ENCODE results near the gene SETD1A.

DNA sequence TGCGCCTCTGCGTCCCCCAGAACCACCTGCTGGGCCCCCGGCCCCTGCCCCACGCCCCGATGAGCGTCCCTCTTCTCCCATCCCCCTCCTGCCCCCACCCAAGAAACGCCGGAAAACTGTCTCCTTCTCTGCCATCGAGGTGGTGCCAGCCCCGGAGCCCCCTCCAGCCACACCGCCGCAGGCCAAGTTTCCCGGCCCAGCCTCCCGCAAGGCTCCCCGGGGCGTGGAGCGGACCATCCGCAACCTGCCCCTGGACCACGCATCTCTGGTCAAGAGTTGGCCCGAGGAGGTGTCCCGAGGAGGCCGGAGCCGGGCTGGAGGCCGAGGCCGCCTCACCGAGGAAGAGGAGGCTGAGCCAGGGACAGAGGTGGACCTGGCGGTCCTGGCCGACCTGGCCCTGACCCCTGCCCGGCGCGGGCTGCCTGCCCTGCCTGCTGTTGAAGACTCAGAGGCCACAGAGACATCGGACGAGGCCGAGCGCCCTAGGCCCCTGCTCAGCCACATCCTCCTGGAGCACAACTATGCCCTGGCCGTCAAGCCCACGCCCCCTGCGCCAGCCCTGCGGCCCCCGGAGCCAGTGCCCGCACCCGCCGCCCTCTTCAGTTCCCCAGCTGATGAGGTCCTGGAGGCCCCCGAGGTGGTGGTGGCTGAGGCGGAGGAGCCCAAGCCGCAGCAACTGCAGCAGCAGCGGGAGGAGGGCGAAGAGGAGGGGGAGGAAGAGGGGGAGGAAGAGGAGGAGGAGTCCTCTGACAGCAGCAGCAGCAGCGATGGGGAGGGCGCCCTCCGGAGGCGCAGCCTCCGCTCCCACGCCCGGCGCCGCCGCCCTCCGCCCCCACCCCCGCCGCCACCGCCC, 21.8 kb downstream of the SETD1A start:
- TF ChIP-seq EP300 (IDR thresholded peaks at IDR 0.05): no peak
- TF ChIP-seq, protein P1, sequence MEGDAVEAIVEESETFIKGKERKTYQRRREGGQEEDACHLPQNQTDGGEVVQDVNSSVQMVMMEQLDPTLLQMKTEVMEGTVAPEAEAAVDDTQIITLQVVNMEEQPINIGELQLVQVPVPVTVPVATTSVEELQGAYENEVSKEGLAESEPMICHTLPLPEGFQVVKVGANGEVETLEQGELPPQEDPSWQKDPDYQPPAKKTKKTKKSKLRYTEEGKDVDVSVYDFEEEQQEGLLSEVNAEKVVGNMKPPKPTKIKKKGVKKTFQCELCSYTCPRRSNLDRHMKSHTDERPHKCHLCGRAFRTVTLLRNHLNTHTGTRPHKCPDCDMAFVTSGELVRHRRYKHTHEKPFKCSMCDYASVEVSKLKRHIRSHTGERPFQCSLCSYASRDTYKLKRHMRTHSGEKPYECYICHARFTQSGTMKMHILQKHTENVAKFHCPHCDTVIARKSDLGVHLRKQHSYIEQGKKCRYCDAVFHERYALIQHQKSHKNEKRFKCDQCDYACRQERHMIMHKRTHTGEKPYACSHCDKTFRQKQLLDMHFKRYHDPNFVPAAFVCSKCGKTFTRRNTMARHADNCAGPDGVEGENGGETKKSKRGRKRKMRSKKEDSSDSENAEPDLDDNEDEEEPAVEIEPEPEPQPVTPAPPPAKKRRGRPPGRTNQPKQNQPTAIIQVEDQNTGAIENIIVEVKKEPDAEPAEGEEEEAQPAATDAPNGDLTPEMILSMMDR (IDR thresholded peaks at IDR 0.05): no peak

Measured in sigmoid colon (tissue), 4 donors.